NCI-H748 treated with DMSO at 0.1 percent for 48 hours (cell line): Measurements from ENCODE around the gene MYH8.

Experiments
- DNase-seq: peaks from one replicate; lab custom pipeline; 2025; lab: John Stamatoyannopoulos, UW

Gene MYH8

GRCh38 chr17:10380631-10381408 lies 40.9 kb downstream of the MYH8 start:
- no peak for DNase-seq

GRCh38 chr17:10372906-10373305 lies 48.8 kb downstream of the MYH8 start, which contains the start of gene MYH13:
Gene MYH13, minus strand, starts transcription at chr17:10373006. Its CDS starts 8,476 bp downstream, at chr17:10364530.
- DNase-seq, result no peak

GRCh38 chr17:10370016-10370608 lies 51.6 kb downstream of the MYH8 start:
- DNase-seq, result no peak

GRCh38 chr17:10369239-10369638 lies 52.5 kb downstream of the MYH8 start:
- no peak for DNase-seq

- DNase-seq, result no peak
Measured at GRCh38 chr17:10368561-10368960, 53.2 kb downstream of the MYH8 start.

- DNase-seq, result no peak
Measured at GRCh38 chr17:10360578-10360977, 61.2 kb downstream of the MYH8 start.

GRCh38 chr17:10357768-10358167 lies 64.0 kb downstream of the MYH8 start:
- DNase-seq, result no peak

- no peak for DNase-seq
Measured at GRCh38 chr17:10354651-10355050, 67.1 kb downstream of the MYH8 start.

GRCh38 chr17:10352893-10353292 lies 68.9 kb downstream of the MYH8 start:
- DNase-seq, result no peak

GRCh38 chr17:10349403-10349802 lies 72.3 kb downstream of the MYH8 start:
- DNase-seq, result no peak

- DNase-seq, result no peak
Measured at GRCh38 chr17:10344816-10345215, 76.9 kb downstream of the MYH8 start.
